Measurements from ENCODE around the gene MAP2K5.

The MAP2K5 gene

GRCh38 chr15:67782691-67782991 is 240.1 kb downstream of the MAP2K5 start (continued):
- TF ChIP-seq OSR1 (CRISPR knock-in tag; IDR thresholded peaks at IDR 0.05): no peak
- no peak for TF ChIP-seq ISL1 (CRISPR knock-in tag; IDR thresholded peaks at IDR 0.05)
- TF ChIP-seq TCF4 (CRISPR knock-in tag; IDR thresholded peaks at IDR 0.05; ENCODE audit: borderline replicate concordance): no peak

DNA sequence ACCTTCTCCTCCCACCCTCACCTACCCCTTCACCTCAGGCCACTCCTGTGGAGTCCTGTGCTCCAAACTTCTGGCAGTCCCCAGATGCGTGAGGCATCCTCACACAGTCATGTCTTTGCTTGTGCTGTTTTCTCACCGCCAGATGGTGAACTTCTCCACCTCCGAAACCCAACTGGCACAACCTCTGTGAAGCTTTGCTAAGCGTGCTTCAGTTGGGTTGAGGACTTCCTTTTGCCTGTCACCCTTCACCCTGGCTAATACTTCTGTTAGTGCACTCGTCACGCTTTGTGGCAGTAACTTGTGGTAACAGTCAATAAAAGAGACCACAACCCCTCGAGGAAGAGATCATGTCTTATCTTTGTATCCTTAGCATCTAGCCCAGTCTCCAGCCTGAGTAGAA is 240.8 kb downstream of the MAP2K5 start:
- TF ChIP-seq CREB5 (CRISPR knock-in tag; IDR thresholded peaks at IDR 0.05; ENCODE audit: low read depth) (no peak), ZC3H10 (CRISPR knock-in tag; IDR thresholded peaks at IDR 0.05) (no peak), ARNTL (CRISPR knock-in tag; IDR thresholded peaks at IDR 0.05; ENCODE audit: borderline replicate concordance, low read depth) (no peak), ZNF70 (CRISPR knock-in tag; IDR thresholded peaks at IDR 0.05) (no peak), TSHZ2 (CRISPR knock-in tag; IDR thresholded peaks at IDR 0.05) (no peak), ZFP3 (CRISPR knock-in tag; IDR thresholded peaks at IDR 0.05) (no peak), ZNF8 (CRISPR knock-in tag; IDR thresholded peaks at IDR 0.05) (no peak), ISL1 (CRISPR knock-in tag; IDR thresholded peaks at IDR 0.05) (no peak), SNAI2 (CRISPR knock-in tag; IDR thresholded peaks at IDR 0.05) (no peak), POU6F1 (CRISPR knock-in tag; IDR thresholded peaks at IDR 0.05; ENCODE audit: borderline replicate concordance, low read depth) (no peak), ZNF565 (CRISPR knock-in tag; conservative IDR thresholded peaks at IDR 0.05; ENCODE audit: low read depth) (no peak), PPARA (CRISPR knock-in tag; IDR thresholded peaks at IDR 0.05; ENCODE audit: borderline replicate concordance) (no peak), ZFP30 (CRISPR knock-in tag; IDR thresholded peaks at IDR 0.05) (no peak), GLIS3 (CRISPR knock-in tag; IDR thresholded peaks at IDR 0.05) (no peak), OSR1 (CRISPR knock-in tag; IDR thresholded peaks at IDR 0.05) (no peak), ESRRG (CRISPR knock-in tag; IDR thresholded peaks at IDR 0.05) (no peak), TCF4 (CRISPR knock-in tag; IDR thresholded peaks at IDR 0.05; ENCODE audit: borderline replicate concordance) (no peak), TOX (CRISPR knock-in tag; IDR thresholded peaks at IDR 0.05; ENCODE audit: borderline replicate concordance) (no peak)
- TF ChIP-seq, protein P1, sequence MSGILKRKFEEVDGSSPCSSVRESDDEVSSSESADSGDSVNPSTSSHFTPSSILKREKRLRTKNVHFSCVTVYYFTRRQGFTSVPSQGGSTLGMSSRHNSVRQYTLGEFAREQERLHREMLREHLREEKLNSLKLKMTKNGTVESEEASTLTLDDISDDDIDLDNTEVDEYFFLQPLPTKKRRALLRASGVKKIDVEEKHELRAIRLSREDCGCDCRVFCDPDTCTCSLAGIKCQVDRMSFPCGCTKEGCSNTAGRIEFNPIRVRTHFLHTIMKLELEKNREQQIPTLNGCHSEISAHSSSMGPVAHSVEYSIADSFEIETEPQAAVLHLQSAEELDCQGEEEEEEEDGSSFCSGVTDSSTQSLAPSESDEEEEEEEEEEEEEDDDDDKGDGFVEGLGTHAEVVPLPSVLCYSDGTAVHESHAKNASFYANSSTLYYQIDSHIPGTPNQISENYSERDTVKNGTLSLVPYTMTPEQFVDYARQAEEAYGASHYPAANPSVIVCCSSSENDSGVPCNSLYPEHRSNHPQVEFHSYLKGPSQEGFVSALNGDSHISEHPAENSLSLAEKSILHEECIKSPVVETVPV (CRISPR knock-in tag; IDR thresholded peaks at IDR 0.05): no peak
- TF ChIP-seq, protein P2, sequence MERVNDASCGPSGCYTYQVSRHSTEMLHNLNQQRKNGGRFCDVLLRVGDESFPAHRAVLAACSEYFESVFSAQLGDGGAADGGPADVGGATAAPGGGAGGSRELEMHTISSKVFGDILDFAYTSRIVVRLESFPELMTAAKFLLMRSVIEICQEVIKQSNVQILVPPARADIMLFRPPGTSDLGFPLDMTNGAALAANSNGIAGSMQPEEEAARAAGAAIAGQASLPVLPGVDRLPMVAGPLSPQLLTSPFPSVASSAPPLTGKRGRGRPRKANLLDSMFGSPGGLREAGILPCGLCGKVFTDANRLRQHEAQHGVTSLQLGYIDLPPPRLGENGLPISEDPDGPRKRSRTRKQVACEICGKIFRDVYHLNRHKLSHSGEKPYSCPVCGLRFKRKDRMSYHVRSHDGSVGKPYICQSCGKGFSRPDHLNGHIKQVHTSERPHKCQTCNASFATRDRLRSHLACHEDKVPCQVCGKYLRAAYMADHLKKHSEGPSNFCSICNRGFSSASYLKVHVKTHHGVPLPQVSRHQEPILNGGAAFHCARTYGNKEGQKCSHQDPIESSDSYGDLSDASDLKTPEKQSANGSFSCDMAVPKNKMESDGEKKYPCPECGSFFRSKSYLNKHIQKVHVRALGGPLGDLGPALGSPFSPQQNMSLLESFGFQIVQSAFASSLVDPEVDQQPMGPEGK (CRISPR knock-in tag; IDR thresholded peaks at IDR 0.05; ENCODE audit: borderline replicate concordance): no peak
- ATAC-seq: no peak

DNA sequence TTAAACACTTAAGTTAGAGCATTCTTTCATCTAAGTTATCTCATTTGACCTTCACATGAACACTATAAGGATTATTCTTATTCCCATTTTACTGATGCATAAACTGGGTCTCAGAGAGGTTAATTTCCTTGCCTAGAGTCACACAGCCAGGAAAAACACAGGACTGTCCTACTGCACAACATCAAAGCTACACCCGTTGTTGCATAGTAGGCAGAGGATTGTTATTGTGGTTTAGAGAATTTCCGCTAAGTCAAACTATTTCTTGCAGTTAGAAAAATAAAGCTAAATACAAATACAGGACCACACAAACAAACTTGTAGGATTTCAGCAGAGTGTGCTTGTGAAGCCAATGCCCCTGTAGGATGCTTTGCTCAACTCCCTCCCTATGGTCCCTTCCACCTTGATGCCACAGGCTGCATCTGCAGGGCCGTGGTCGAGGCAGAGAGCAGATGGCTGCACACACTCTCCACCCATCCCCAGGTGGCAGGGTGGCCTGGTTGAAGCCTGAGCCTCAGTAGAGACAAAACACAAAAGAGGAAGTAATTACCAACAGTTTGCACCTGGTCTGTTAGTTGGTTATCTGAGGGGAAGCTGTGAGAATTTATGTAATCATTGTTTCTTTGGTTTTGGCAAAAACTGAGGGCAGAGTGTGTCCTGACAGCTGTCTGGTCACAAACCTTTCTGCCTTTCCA is 241.7 kb downstream of the MAP2K5 start:
- TF ChIP-seq ISL1 (CRISPR knock-in tag; IDR thresholded peaks at IDR 0.05) (no peak), TCF4 (CRISPR knock-in tag; IDR thresholded peaks at IDR 0.05; ENCODE audit: borderline replicate concordance) (no peak), CREB5 (CRISPR knock-in tag; IDR thresholded peaks at IDR 0.05; ENCODE audit: low read depth) (no peak), TOX (CRISPR knock-in tag; IDR thresholded peaks at IDR 0.05; ENCODE audit: borderline replicate concordance) (no peak), CSDC2 (CRISPR knock-in tag; IDR thresholded peaks at IDR 0.05) (no peak), ZC3H10 (CRISPR knock-in tag; IDR thresholded peaks at IDR 0.05) (no peak), ZNF70 (CRISPR knock-in tag; IDR thresholded peaks at IDR 0.05) (no peak), ZFP3 (CRISPR knock-in tag; IDR thresholded peaks at IDR 0.05) (no peak), GLIS3 (CRISPR knock-in tag; IDR thresholded peaks at IDR 0.05) (no peak), BACH2 (CRISPR knock-in tag; IDR thresholded peaks at IDR 0.05; ENCODE audit: borderline replicate concordance) (no peak)
- TF ChIP-seq, protein P1 (CRISPR knock-in tag; IDR thresholded peaks at IDR 0.05): no peak
- ATAC-seq: no peak
